GM21619 (cell line): Measurements from ENCODE around the gene PML.
"Not testable (repeated sequence)": the region's sequence is repeated elsewhere in the genome, so short reads cannot be mapped to it uniquely, and the experiment has no call there.

Experiments
- ATAC-seq: cut with Tn5 transposase; IDR thresholded peaks from one replicate; pipeline ENCODE4 v1.9.1; 2021; ENCODE audit not compliant: unreplicated experiment

The PML gene

GRCh38 chr15:74055804-74056203 is 61.3 kb downstream of the PML start:
- ATAC-seq = no peak

- ATAC-seq = not testable (repeated sequence)
Observed at GRCh38 chr15:74056330-74056729, 61.8 kb downstream of the PML start.

GRCh38 chr15:74059050-74059833 is 64.7 kb downstream of the PML start:
- not testable (repeated sequence) for ATAC-seq

GRCh38 chr15:74060251-74060650 is 65.7 kb downstream of the PML start:
- ATAC-seq = no peak

GRCh38 chr15:74062236-74062635 is 67.7 kb downstream of the PML start:
- no peak for ATAC-seq

GRCh38 chr15:74062671-74063070 is 68.2 kb downstream of the PML start:
- no peak for ATAC-seq

- not testable (repeated sequence) for ATAC-seq
Observed at GRCh38 chr15:74063425-74064146, 69.1 kb downstream of the PML start.

- ATAC-seq = not testable (repeated sequence)
Observed at GRCh38 chr15:74064183-74064582, 69.7 kb downstream of the PML start.

- ATAC-seq = not testable (repeated sequence)
Observed at GRCh38 chr15:74064822-74065221, 70.3 kb downstream of the PML start.

- not testable (repeated sequence) for ATAC-seq
Observed at GRCh38 chr15:74065684-74066411, 71.3 kb downstream of the PML start.

- not testable (repeated sequence) for ATAC-seq
Observed at GRCh38 chr15:74071645-74072044, 77.1 kb downstream of the PML start.

GRCh38 chr15:74072132-74072531 is 77.6 kb downstream of the PML start:
- ATAC-seq = not testable (repeated sequence)

GRCh38 chr15:74072614-74073337 is 78.3 kb downstream of the PML start:
- ATAC-seq = not testable (repeated sequence)

- ATAC-seq = not testable (repeated sequence)
Observed at GRCh38 chr15:74075781-74076180, 81.3 kb downstream of the PML start.

GRCh38 chr15:74082450-74082849 is 87.9 kb downstream of the PML start, which contains the start of gene GOLGA6A:
GOLGA6A (minus strand) TSS chr15:74082550; CDS start chr15:74082509, 41 bp downstream.
- not testable (repeated sequence) for ATAC-seq

GRCh38 chr15:74094567-74094966 is 100.1 kb downstream of the PML start:
- not testable (repeated sequence) for ATAC-seq

GRCh38 chr15:74095610-74096009 is 101.1 kb downstream of the PML start:
- ATAC-seq = not testable (repeated sequence)

GRCh38 chr15:74096753-74097474 is 102.4 kb downstream of the PML start:
- not testable (repeated sequence) for ATAC-seq
